A673 (cell line): ENCODE results near the gene BLOC1S6. TPM values are rescaled to one million over a fixed set of nuclear protein-coding genes. Genes with fewer than 3 reads are reported as not detected.
"Not testable (repeated sequence)": the region's sequence is repeated elsewhere in the genome, so short reads cannot be mapped to it uniquely, and the experiment has no call there.

Source experiments
- BruUV-seq: library from RNA; stranded (reverse); fragments of 400-500 nt; replicated peaks from 2 replicates; lab custom pipeline; 2021; lab: Mats Ljungman, UMichigan
- CTCF ChIA-PET: fragments of 300-600 bp; sonication (Branson Sonifier 250); formaldehyde crosslinking; loops from one replicate; lab custom pipeline; 2022; ENCODE audit warnings: antibody characterized with exemption; lab: Charles Lee
- POLR2A ChIA-PET: fragments of 300-600 bp; sonication (Branson Sonifier 250); formaldehyde crosslinking; loops from one replicate; lab custom pipeline; 2022; ENCODE audit warnings: antibody characterized with exemption; ENCODE audit not compliant: low non-redundant PET; lab: Charles Lee
- DNase-seq: peaks from one replicate; pipeline ENCODE4 v3.0.0-alpha.2; 2015; ENCODE audit warnings: low spot score
- H3K27ac ChIP-seq: fragments of 200-600 bp; sonication (generic); 2 replicates; pipeline ENCODE4 v1.5.1; 2016; ENCODE audit warnings: mixed run types, low read depth, mild to moderate bottlenecking, mixed read lengths, antibody characterized with exemption, low read length; ENCODE audit not compliant: poor library complexity, severe bottlenecking
- H3K27me3 ChIP-seq: fragments of 200-600 bp; sonication (generic); replicated peaks from 2 replicates; pipeline ENCODE4 v1.6.1; 2017; ENCODE audit warnings: mixed run types, low read depth, mild to moderate bottlenecking, mixed read lengths, antibody characterized with exemption, low read length; ENCODE audit not compliant: insufficient read depth, poor library complexity
- H3K36me3 ChIP-seq: fragments of 200-600 bp; sonication (generic); 2 replicates; pipeline ENCODE4 v1.6.1; 2016; ENCODE audit warnings: mixed run types, mild to moderate bottlenecking, mixed read lengths, antibody characterized with exemption, low read length; ENCODE audit not compliant: insufficient read depth, poor library complexity, severe bottlenecking
- H3K4me1 ChIP-seq: fragments of 200-600 bp; sonication (generic); 2 replicates; pipeline ENCODE4 v1.6.1; 2017; ENCODE audit warnings: mixed run types, mild to moderate bottlenecking, mixed read lengths, antibody characterized with exemption, low read length; ENCODE audit not compliant: insufficient read depth, poor library complexity, severe bottlenecking
- H3K4me3 ChIP-seq: fragments of 200-600 bp; sonication (generic); 2 replicates; pipeline ENCODE4 v1.5.1; 2016; ENCODE audit warnings: low read depth, mixed run types, mild to moderate bottlenecking, mixed read lengths, low read length; ENCODE audit not compliant: poor library complexity, severe bottlenecking
- H3K9me3 ChIP-seq: fragments of 200-600 bp; sonication (generic); 2 replicates; pipeline ENCODE4 v1.6.1; 2016; ENCODE audit warnings: mixed run types, low read depth, mild to moderate bottlenecking, mixed read lengths, antibody characterized with exemption, low read length; ENCODE audit not compliant: poor library complexity, severe bottlenecking
- CTCF ChIP-seq: fragments of 300-800, 200-600 bp; sonication (generic); conservative IDR thresholded peaks from 2 replicates; pipeline ENCODE4 v1.5.1; 2017; ENCODE audit warnings: low read depth, mild to moderate bottlenecking, antibody characterized with exemption, low read length, moderate library complexity, mixed read lengths
- EZH2 ChIP-seq: fragments of 200-600 bp; sonication (generic); IDR thresholded peaks from 2 replicates; pipeline ENCODE4 v1.6.1; 2017; ENCODE audit warnings: borderline replicate concordance, low read depth, mild to moderate bottlenecking, mixed read lengths, antibody characterized with exemption, low read length; ENCODE audit not compliant: poor library complexity, severe bottlenecking
- intact Hi-C: fragments of 100-400 bp; cut with micrococcal nuclease; formaldehyde crosslinking; loops from one replicate; pipeline ENCODE4 v1.10.0; 2022; ENCODE audit not compliant: unreplicated experiment
- total RNA-seq: library from RNA; stranded (reverse); gene quantifications from 2 replicates; pipeline ENCODE4 v1.2.3, GENCODE V29; 2021

Gene BLOC1S6
- total RNA-seq, 1 experiment from 2014 or later, result 55.6 TPM

GRCh38 chr15:45647828-45648227 lies 60.6 kb downstream of the BLOC1S6 start:
- Histone ChIP-seq H3K27ac (no peak overlapping the region), H3K4me3 (no peak overlapping the region), H3K27me3 (no peaks in the 10 kb centered on the region), H3K36me3 (no peaks in the 10 kb centered on the region), H3K4me1 (no peaks in the 10 kb centered on the region), H3K9me3 (no peaks in the 10 kb centered on the region)
- ChIA-PET POLR2A (no interaction called here), CTCF (no interaction called here)
- intact Hi-C loops, result no loop called here
- TF ChIP-seq CTCF, result no peak
- no peak for TF ChIP-seq EZH2
- no peak for DNase-seq
- BruUV-seq, result no TSS peak

- Histone ChIP-seq H3K9me3 (no peaks in the 10 kb centered on the region), H3K36me3 (no peaks in the 10 kb centered on the region), H3K4me1 (no peaks in the 10 kb centered on the region), H3K4me3 (no peak overlapping the region), H3K27me3 (no peaks in the 10 kb centered on the region), H3K27ac (no peak overlapping the region)
- intact Hi-C loops, result no loop called here
- TF ChIP-seq CTCF (no peak), EZH2 (no peak)
- CTCF ChIA-PET, result no interaction called here
- POLR2A ChIA-PET, result no interaction called here
- BruUV-seq, result no TSS peak
- DNase-seq, result no peak
These were observed 61.5 kb downstream of the BLOC1S6 start for GRCh38 chr15:45648521-45649200.

GRCh38 chr15:45650007-45650406 lies 62.8 kb downstream of the BLOC1S6 start:
- H3K36me3 ChIP-seq, DNase-seq, intact Hi-C loops, POLR2A ChIA-PET, H3K27ac ChIP-seq, H3K27me3 ChIP-seq, H3K4me3 ChIP-seq, H3K9me3 ChIP-seq, H3K4me1 ChIP-seq, BruUV-seq, CTCF ChIA-PET: not testable (repeated sequence)
